Type B pancreatic cell (in vitro differentiated cells): ENCODE results near the gene DPP10. TPM values are rescaled to one million over a fixed set of nuclear protein-coding genes. Genes with fewer than 3 reads are reported as not detected.
"Not testable (repeated sequence)": the region's sequence is repeated elsewhere in the genome, so short reads cannot be mapped to it uniquely, and the experiment has no call there.

Experiments used
- DNase-seq: peaks from one replicate; pipeline ENCODE4 v3.0.0; 2021; ENCODE audit warnings: mixed read lengths; ENCODE audit not compliant: unreplicated experiment; ENCODE audit errors: extremely low spot score
- H3K27ac Mint-ChIP-seq: 2 replicates; pipeline ENCODE4 v1.8.0; 2021; ENCODE audit warnings: mild to moderate bottlenecking, mixed read lengths
- H3K27me3 Mint-ChIP-seq: 2 replicates; pipeline ENCODE4 v1.8.0; 2021; ENCODE audit warnings: mixed read lengths
- H3K36me3 Mint-ChIP-seq: 2 replicates; pipeline ENCODE4 v1.8.0; 2021; ENCODE audit warnings: mixed read lengths
- H3K4me1 Mint-ChIP-seq: one replicate; pipeline ENCODE4 v1.8.0; 2021; ENCODE audit warnings: mixed read lengths; ENCODE audit not compliant: unreplicated experiment
- H3K4me3 Mint-ChIP-seq: 2 replicates; pipeline ENCODE4 v1.8.0; 2021; ENCODE audit warnings: mild to moderate bottlenecking, mixed read lengths
- H3K9me3 Mint-ChIP-seq: 2 replicates; pipeline ENCODE4 v1.8.0; 2021; ENCODE audit warnings: mixed read lengths
- CTCF ChIP-seq: fragments of 200-600 bp; sonication (generic); conservative IDR thresholded peaks from 2 replicates; pipeline ENCODE4 v1.5.0; 2021; ENCODE audit warnings: antibody characterized with exemption, mild to moderate bottlenecking
- total RNA-seq: library from RNA; stranded (reverse); gene quantifications from 2 replicates; pipeline ENCODE4 v1.2.1, GENCODE V29; 2021; ENCODE audit warnings: low replicate concordance

DPP10 gene
- total RNA-seq, 1 donor from 2014 or later = 8.8 TPM

- TF ChIP-seq CTCF = no peak
- Mint-ChIP-seq H3K9me3 (no peaks in the 10 kb centered on the region), H3K27me3 (no peaks in the 10 kb centered on the region), H3K27ac (no peak overlapping the region), H3K4me3 (no peak overlapping the region), H3K36me3 (no peaks in the 10 kb centered on the region), H3K4me1 (no peaks in the 10 kb centered on the region)
- no peak for DNase-seq
Observed at GRCh38 chr2:115083711-115084110, 641.3 kb downstream of the DPP10 start.

GRCh38 chr2:115084446-115084845, 642.0 kb downstream of the DPP10 start:
- H3K9me3 Mint-ChIP-seq = peaks cover 4% of the 10 kb centered on the region
- DNase-seq = no peak

GRCh38 chr2:115086051-115086620, 643.7 kb downstream of the DPP10 start:
- H3K4me3 Mint-ChIP-seq, H3K36me3 Mint-ChIP-seq, H3K27me3 Mint-ChIP-seq, H3K27ac Mint-ChIP-seq, H3K4me1 Mint-ChIP-seq, DNase-seq: not testable (repeated sequence)
- peaks cover 15% of the 10 kb centered on the region for H3K9me3 Mint-ChIP-seq

More at GRCh38 chr2:115084446-115084845, 642.0 kb downstream of the DPP10 start:
- TF ChIP-seq CTCF = no peak
- Mint-ChIP-seq H3K27me3 (no peaks in the 10 kb centered on the region), H3K27ac (no peak overlapping the region), H3K4me3 (no peak overlapping the region), H3K4me1 (no peaks in the 10 kb centered on the region), H3K36me3 (no peaks in the 10 kb centered on the region)

GRCh38 chr2:115094441-115094840, 652.0 kb downstream of the DPP10 start:
- TF ChIP-seq CTCF = no peak
- no peaks in the 10 kb centered on the region for H3K4me1 Mint-ChIP-seq
- H3K27me3 Mint-ChIP-seq = no peaks in the 10 kb centered on the region
- no peaks in the 10 kb centered on the region for H3K36me3 Mint-ChIP-seq
- H3K27ac Mint-ChIP-seq = no peak overlapping the region
- H3K9me3 Mint-ChIP-seq = peaks cover 12% of the 10 kb centered on the region
- no peak for DNase-seq
- H3K4me3 Mint-ChIP-seq = no peak overlapping the region

- H3K4me3 Mint-ChIP-seq = no peak overlapping the region
- no peak for DNase-seq
- no peaks in the 10 kb centered on the region for H3K36me3 Mint-ChIP-seq
- no peaks in the 10 kb centered on the region for H3K9me3 Mint-ChIP-seq
- no peak overlapping the region for H3K27ac Mint-ChIP-seq
- TF ChIP-seq CTCF = no peak
- no peaks in the 10 kb centered on the region for H3K27me3 Mint-ChIP-seq
- no peaks in the 10 kb centered on the region for H3K4me1 Mint-ChIP-seq
Observed at GRCh38 chr2:115105966-115106365, 663.5 kb downstream of the DPP10 start.

GRCh38 chr2:115115135-115115534, 672.7 kb downstream of the DPP10 start:
- Mint-ChIP-seq H3K4me3 (no peak overlapping the region), H3K27ac (no peak overlapping the region), H3K27me3 (no peaks in the 10 kb centered on the region), H3K36me3 (no peaks in the 10 kb centered on the region), H3K9me3 (no peaks in the 10 kb centered on the region), H3K4me1 (no peaks in the 10 kb centered on the region)
- TF ChIP-seq CTCF = no peak
- DNase-seq = no peak
